Gastrocnemius medialis (tissue), 4 donors: Measurements from ENCODE around the gene VSTM5.

Experiments
- POLR2A ChIP-seq, 2 donors: fragments of 450-650 bp; IDR thresholded peaks; one replicate each; pipeline ENCODE4 v1.6.1; 2017; ENCODE audit warnings: antibody characterized with exemption in 2 of 2, mild to moderate bottlenecking in 2 of 2, moderate library complexity in 2 of 2
- TF ChIP-seq, protein P1 (sequence below), 5 experiments: fragments of 450-650 bp in 3 of 5; fragments of 200-600 bp in 2 of 5; sonication (generic) in 2 of 5; IDR thresholded peaks in 4 of 5; conservative IDR thresholded peaks in 1 of 5; 1 replicate in 4 of 5; 2 replicates in 1 of 5; pipeline ENCODE4 v1.5.1; 2016 to 2019; ENCODE audit warnings: antibody characterized with exemption in 5 of 5, mild to moderate bottlenecking in 3 of 5, moderate library complexity in 3 of 5

DNA sequence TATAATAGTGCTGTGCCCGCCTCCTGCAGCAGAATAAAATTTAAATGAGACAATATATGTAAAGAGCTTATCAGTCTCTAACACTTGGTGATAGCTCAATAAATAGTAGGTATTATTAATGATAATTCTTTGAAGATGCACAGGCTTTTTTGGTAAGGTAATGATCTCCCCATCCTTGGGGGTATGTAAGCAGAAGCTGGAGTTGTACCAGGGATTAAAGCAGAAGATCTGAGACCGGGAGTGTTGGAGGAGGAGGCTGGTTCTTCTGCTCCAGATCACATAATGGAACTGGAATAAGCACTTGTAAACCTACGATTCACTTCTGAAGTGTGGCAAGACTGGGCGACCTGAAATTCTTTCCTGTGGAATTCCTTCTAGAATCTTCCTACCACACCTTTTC lies 8.4 kb downstream of the VSTM5 start:
- TF ChIP-seq, protein P1, sequence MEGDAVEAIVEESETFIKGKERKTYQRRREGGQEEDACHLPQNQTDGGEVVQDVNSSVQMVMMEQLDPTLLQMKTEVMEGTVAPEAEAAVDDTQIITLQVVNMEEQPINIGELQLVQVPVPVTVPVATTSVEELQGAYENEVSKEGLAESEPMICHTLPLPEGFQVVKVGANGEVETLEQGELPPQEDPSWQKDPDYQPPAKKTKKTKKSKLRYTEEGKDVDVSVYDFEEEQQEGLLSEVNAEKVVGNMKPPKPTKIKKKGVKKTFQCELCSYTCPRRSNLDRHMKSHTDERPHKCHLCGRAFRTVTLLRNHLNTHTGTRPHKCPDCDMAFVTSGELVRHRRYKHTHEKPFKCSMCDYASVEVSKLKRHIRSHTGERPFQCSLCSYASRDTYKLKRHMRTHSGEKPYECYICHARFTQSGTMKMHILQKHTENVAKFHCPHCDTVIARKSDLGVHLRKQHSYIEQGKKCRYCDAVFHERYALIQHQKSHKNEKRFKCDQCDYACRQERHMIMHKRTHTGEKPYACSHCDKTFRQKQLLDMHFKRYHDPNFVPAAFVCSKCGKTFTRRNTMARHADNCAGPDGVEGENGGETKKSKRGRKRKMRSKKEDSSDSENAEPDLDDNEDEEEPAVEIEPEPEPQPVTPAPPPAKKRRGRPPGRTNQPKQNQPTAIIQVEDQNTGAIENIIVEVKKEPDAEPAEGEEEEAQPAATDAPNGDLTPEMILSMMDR (IDR thresholded peaks at IDR 0.05 in 4 of 5, conservative IDR thresholded peaks at IDR 0.05 in 1 of 5) = no peak
- TF ChIP-seq POLR2A (IDR thresholded peaks at IDR 0.05) = no peak
